ENCODE measurements around the gene CFAP45.
"Not testable (repeated sequence)": the region's sequence is repeated elsewhere in the genome, so short reads cannot be mapped to it uniquely, and the experiment has no call there.

Gene CFAP45

GRCh38 chr1:159922511-159923202, 22.7 kb upstream of the CFAP45 start:
- no peak for DNase-seq

- no peak for DNase-seq
Measured at GRCh38 chr1:159921700-159922504, 21.9 kb upstream of the CFAP45 start.

GRCh38 chr1:159921251-159921650, 21.3 kb upstream of the CFAP45 start:
- peak; percentile 54 for DNase-seq

GRCh38 chr1:159920651-159921050, 20.7 kb upstream of the CFAP45 start:
- no peak for DNase-seq

GRCh38 chr1:159920202-159920601, 20.2 kb upstream of the CFAP45 start:
- DNase-seq, result no peak

GRCh38 chr1:159919236-159919865, 19.4 kb upstream of the CFAP45 start:
- no peak for DNase-seq

- DNase-seq, result no peak
Measured at GRCh38 chr1:159918352-159919200, 18.6 kb upstream of the CFAP45 start.

- no peak for DNase-seq
Measured at GRCh38 chr1:159917533-159918351, 17.8 kb upstream of the CFAP45 start.

- no peak for DNase-seq
Measured at GRCh38 chr1:159916242-159917051, 16.5 kb upstream of the CFAP45 start.

- DNase-seq, result no peak
Measured at GRCh38 chr1:159915571-159916241, 15.7 kb upstream of the CFAP45 start.

GRCh38 chr1:159914252-159915018, 14.5 kb upstream of the CFAP45 start:
- no peak for DNase-seq

GRCh38 chr1:159913451-159914192, 13.7 kb upstream of the CFAP45 start:
- no peak for DNase-seq

- DNase-seq, result no peak
Measured at GRCh38 chr1:159911326-159912070, 11.5 kb upstream of the CFAP45 start.

- DNase-seq, result no peak
Measured at GRCh38 chr1:159908031-159908940, 8.3 kb upstream of the CFAP45 start.

GRCh38 chr1:159906960-159907359, 7.0 kb upstream of the CFAP45 start:
- DNase-seq, result no peak

GRCh38 chr1:159904036-159904435, 4.1 kb upstream of the CFAP45 start:
- not testable (repeated sequence) for DNase-seq

- DNase-seq, result no peak
Measured at GRCh38 chr1:159902541-159902940, 2.6 kb upstream of the CFAP45 start.

Data from RPMI8226 (cell line).